ENCODE data around the gene SPINK1.
"Not testable (repeated sequence)": the region's sequence is repeated elsewhere in the genome, so short reads cannot be mapped to it uniquely, and the experiment has no call there.

Gene SPINK1

GRCh38 chr5:147872744-147873435, 41.4 kb upstream of the SPINK1 start:
- H3K27me3 ChIP-seq (ENCODE audit: control insufficient read depth in 3 of 3, insufficient read depth in 3 of 3, low read depth in 1 of 3, low read length in 3 of 3): peaks cover 0 to 10% (median 5%) of the 10 kb centered on the region in 3 experiments
- not testable (repeated sequence) for DNase-seq (ENCODE audit: low spot score)

GRCh38 chr5:147871980-147872549, 40.6 kb upstream of the SPINK1 start:
- not testable (repeated sequence) for H4K8ac ChIP-seq (ENCODE audit: low read depth, low read length); H3K9ac ChIP-seq (ENCODE audit: low read depth, low read length, poor library complexity); H2BK5ac ChIP-seq (ENCODE audit: low read length); H3K36me3 ChIP-seq (replicated peaks in 1 of 2; ENCODE audit: control insufficient read depth in 2 of 2, insufficient read depth in 2 of 2, low read length in 2 of 2); H3K79me1 ChIP-seq (ENCODE audit: low read depth, low read length); H2AK5ac ChIP-seq (ENCODE audit: low read depth, low read length); H4K91ac ChIP-seq (ENCODE audit: low read depth, low read length, poor library complexity); H3K9me3 ChIP-seq (replicated peaks in 1 of 2; ENCODE audit: control insufficient read depth in 2 of 2, insufficient read depth in 1 of 2, low read depth in 1 of 2, low read length in 2 of 2); H2BK15ac ChIP-seq (ENCODE audit: low read length); H3K4me2 ChIP-seq (ENCODE audit: insufficient read depth, low read length, poor library complexity, severe bottlenecking); H3K18ac ChIP-seq (ENCODE audit: low read length); DNase-seq (ENCODE audit: low spot score); H2BK12ac ChIP-seq (ENCODE audit: low read length); H2BK120ac ChIP-seq (ENCODE audit: low read depth, low read length); H3K23ac ChIP-seq (ENCODE audit: low read depth, low read length, poor library complexity); H3K27ac ChIP-seq (replicated peaks; ENCODE audit: low read length); H2AFZ ChIP-seq (ENCODE audit: low read length); H3K4ac ChIP-seq (ENCODE audit: low read length); H3K4me3 ChIP-seq (ENCODE audit: low read length in 2 of 2); H3K14ac ChIP-seq (ENCODE audit: low read length)
- peaks cover 9 to 11% of the 10 kb centered on the region in 2 donors for H3K4me1 ChIP-seq (ENCODE audit: control insufficient read depth in 2 of 2, insufficient read depth in 1 of 2, low read depth in 1 of 2, low read length in 2 of 2)
- no CpG with 5 or more reads among the region's 18 CpGs for WGBS, 2 donors (ENCODE audit: extremely low coverage in 2 of 2, insufficient read length in 2 of 2, insufficient replicate concordance in 1 of 2)
- peaks cover 0 to 10% (median 4%) of the 10 kb centered on the region in 3 experiments for H3K27me3 ChIP-seq (ENCODE audit: control insufficient read depth in 3 of 3, insufficient read depth in 3 of 3, low read depth in 1 of 3, low read length in 3 of 3)

More at GRCh38 chr5:147872744-147873435, 41.4 kb upstream of the SPINK1 start:
- not testable (repeated sequence) for H3K4me3 ChIP-seq (ENCODE audit: low read length in 2 of 2); H4K8ac ChIP-seq (ENCODE audit: low read depth, low read length); H2BK15ac ChIP-seq (ENCODE audit: low read length); H3K36me3 ChIP-seq (replicated peaks in 1 of 2; ENCODE audit: control insufficient read depth in 2 of 2, insufficient read depth in 2 of 2, low read length in 2 of 2); H3K18ac ChIP-seq (ENCODE audit: low read length); H2BK5ac ChIP-seq (ENCODE audit: low read length); H2AK5ac ChIP-seq (ENCODE audit: low read depth, low read length); H4K91ac ChIP-seq (ENCODE audit: low read depth, low read length, poor library complexity); H3K9me3 ChIP-seq (replicated peaks in 1 of 2; ENCODE audit: control insufficient read depth in 2 of 2, insufficient read depth in 1 of 2, low read depth in 1 of 2, low read length in 2 of 2); H3K23ac ChIP-seq (ENCODE audit: low read depth, low read length, poor library complexity); H3K9ac ChIP-seq (ENCODE audit: low read depth, low read length, poor library complexity); H2BK120ac ChIP-seq (ENCODE audit: low read depth, low read length); H3K79me1 ChIP-seq (ENCODE audit: low read depth, low read length); H3K27ac ChIP-seq (replicated peaks; ENCODE audit: low read length); H2BK12ac ChIP-seq (ENCODE audit: low read length); H3K4ac ChIP-seq (ENCODE audit: low read length); H2AFZ ChIP-seq (ENCODE audit: low read length); H3K4me2 ChIP-seq (ENCODE audit: insufficient read depth, low read length, poor library complexity, severe bottlenecking); H3K14ac ChIP-seq (ENCODE audit: low read length)
- no CpG with 5 or more reads among the region's 16 CpGs for WGBS, 2 donors (ENCODE audit: extremely low coverage in 2 of 2, insufficient read length in 2 of 2, insufficient replicate concordance in 1 of 2)
- peaks cover 9 to 11% of the 10 kb centered on the region in 2 donors for H3K4me1 ChIP-seq (ENCODE audit: control insufficient read depth in 2 of 2, insufficient read depth in 1 of 2, low read depth in 1 of 2, low read length in 2 of 2)

GRCh38 chr5:147869892-147870291, 38.4 kb upstream of the SPINK1 start:
- H3K4me2 ChIP-seq (ENCODE audit: insufficient read depth, low read length, poor library complexity, severe bottlenecking); H3K4me3 ChIP-seq (ENCODE audit: low read length in 2 of 2): not testable (repeated sequence)

GRCh38 chr5:147869112-147869511, 37.6 kb upstream of the SPINK1 start:
- Histone ChIP-seq H3K4me1 (ENCODE audit: control insufficient read depth in 2 of 2, insufficient read depth in 1 of 2, low read depth in 1 of 2, low read length in 2 of 2) (peaks cover 0 to 5% of the 10 kb centered on the region in 2 donors), H3K14ac (ENCODE audit: low read length) (no peak overlapping the region), H3K4me3 (ENCODE audit: low read length in 2 of 2) (no peak overlapping the region), H3K18ac (ENCODE audit: low read length) (no peak overlapping the region), H3K27ac (replicated peaks; ENCODE audit: low read length) (no peak overlapping the region), H3K79me1 (ENCODE audit: low read depth, low read length) (no peaks in the 10 kb centered on the region), H3K4ac (ENCODE audit: low read length) (no peak overlapping the region), H3K27me3 (ENCODE audit: control insufficient read depth in 3 of 3, insufficient read depth in 3 of 3, low read depth in 1 of 3, low read length in 3 of 3) (peaks cover 0 to 10% (median 0%) of the 10 kb centered on the region in 3 experiments), H2AFZ (ENCODE audit: low read length) (no peak overlapping the region), H4K8ac (ENCODE audit: low read depth, low read length) (no peak overlapping the region), H3K9ac (ENCODE audit: low read depth, low read length, poor library complexity) (no peak overlapping the region), H2BK12ac (ENCODE audit: low read length) (no peak overlapping the region), H3K4me2 (ENCODE audit: insufficient read depth, low read length, poor library complexity, severe bottlenecking) (no peak overlapping the region), H2AK5ac (ENCODE audit: low read depth, low read length) (no peak overlapping the region), H2BK120ac (ENCODE audit: low read depth, low read length) (no peak overlapping the region), H3K23ac (ENCODE audit: low read depth, low read length, poor library complexity) (no peak overlapping the region), H3K36me3 (replicated peaks in 1 of 2; ENCODE audit: control insufficient read depth in 2 of 2, insufficient read depth in 2 of 2, low read length in 2 of 2) (no peaks in the 10 kb centered on the region), H2BK5ac (ENCODE audit: low read length) (no peak overlapping the region), H3K9me3 (replicated peaks in 1 of 2; ENCODE audit: control insufficient read depth in 2 of 2, insufficient read depth in 1 of 2, low read depth in 1 of 2, low read length in 2 of 2) (no peaks in the 10 kb centered on the region), H2BK15ac (ENCODE audit: low read length) (no peak overlapping the region), H4K91ac (ENCODE audit: low read depth, low read length, poor library complexity) (no peak overlapping the region)
- no peak for DNase-seq (ENCODE audit: low spot score)
- no CpG with 5 or more reads among the region's 4 CpGs for WGBS, 2 donors (ENCODE audit: extremely low coverage in 2 of 2, insufficient read length in 2 of 2, insufficient replicate concordance in 1 of 2)

More at GRCh38 chr5:147869892-147870291, 38.4 kb upstream of the SPINK1 start:
- not testable (repeated sequence) for H3K9ac ChIP-seq (ENCODE audit: low read depth, low read length, poor library complexity); H2BK5ac ChIP-seq (ENCODE audit: low read length); H3K4ac ChIP-seq (ENCODE audit: low read length); H3K23ac ChIP-seq (ENCODE audit: low read depth, low read length, poor library complexity); H3K27ac ChIP-seq (replicated peaks; ENCODE audit: low read length); H4K8ac ChIP-seq (ENCODE audit: low read depth, low read length); H3K4me1 ChIP-seq (ENCODE audit: control insufficient read depth in 2 of 2, insufficient read depth in 1 of 2, low read depth in 1 of 2, low read length in 2 of 2); H2BK12ac ChIP-seq (ENCODE audit: low read length); H2AFZ ChIP-seq (ENCODE audit: low read length); DNase-seq (ENCODE audit: low spot score); H2AK5ac ChIP-seq (ENCODE audit: low read depth, low read length); H3K79me1 ChIP-seq (ENCODE audit: low read depth, low read length); H3K9me3 ChIP-seq (replicated peaks in 1 of 2; ENCODE audit: control insufficient read depth in 2 of 2, insufficient read depth in 1 of 2, low read depth in 1 of 2, low read length in 2 of 2); H2BK120ac ChIP-seq (ENCODE audit: low read depth, low read length); H3K36me3 ChIP-seq (replicated peaks in 1 of 2; ENCODE audit: control insufficient read depth in 2 of 2, insufficient read depth in 2 of 2, low read length in 2 of 2); H3K14ac ChIP-seq (ENCODE audit: low read length); H3K18ac ChIP-seq (ENCODE audit: low read length); H4K91ac ChIP-seq (ENCODE audit: low read depth, low read length, poor library complexity); H2BK15ac ChIP-seq (ENCODE audit: low read length)
- H3K27me3 ChIP-seq (ENCODE audit: control insufficient read depth in 3 of 3, insufficient read depth in 3 of 3, low read depth in 1 of 3, low read length in 3 of 3): peaks cover 0 to 10% (median 0%) of the 10 kb centered on the region in 3 experiments
- WGBS, 2 donors (ENCODE audit: extremely low coverage in 2 of 2, insufficient read length in 2 of 2, insufficient replicate concordance in 1 of 2): no CpG with 5 or more reads among the region's 6 CpGs

All from neuronal stem cell (in vitro differentiated cells).